ENCODE results near the gene CDH4.
"Not testable (repeated sequence)": the region's sequence is repeated elsewhere in the genome, so short reads cannot be mapped to it uniquely, and the experiment has no call there.

CDH4 gene

GRCh38 chr20:61449916-61450315 is 197.9 kb downstream of the CDH4 start:
- in situ Hi-C loops (cut with HindIII; ENCODE audit: low sequenced_read_pairs) = no loop called here

- in situ Hi-C loops (cut with HindIII; ENCODE audit: low sequenced_read_pairs) = no loop called here
These were observed 198.5 kb downstream of the CDH4 start for GRCh38 chr20:61450549-61450948.

DNA sequence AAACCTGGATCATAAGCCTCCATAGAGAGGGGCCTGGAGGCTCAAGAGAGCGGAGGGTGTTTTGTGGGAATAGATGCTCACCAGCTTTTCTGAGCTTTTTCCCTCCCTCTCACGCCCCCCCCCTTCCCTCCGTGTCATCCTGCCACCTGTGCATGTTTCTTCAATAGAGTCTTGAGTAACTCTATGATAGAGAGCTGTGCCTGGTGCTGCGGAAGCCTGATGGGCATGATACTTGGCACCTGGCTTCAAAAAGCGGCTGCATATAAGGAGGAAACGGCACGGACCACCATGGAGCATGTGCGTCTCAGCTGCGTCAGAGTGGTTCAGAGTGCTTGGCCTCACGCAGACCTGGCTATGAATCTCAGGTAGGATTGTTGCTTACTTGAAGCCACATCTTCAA is 198.9 kb downstream of the CDH4 start:
- in situ Hi-C loops (cut with HindIII; ENCODE audit: low sequenced_read_pairs) = no loop called here

GRCh38 chr20:61451953-61452352 is 199.9 kb downstream of the CDH4 start:
- in situ Hi-C loops (cut with HindIII; ENCODE audit: low sequenced_read_pairs) = no loop called here

DNA sequence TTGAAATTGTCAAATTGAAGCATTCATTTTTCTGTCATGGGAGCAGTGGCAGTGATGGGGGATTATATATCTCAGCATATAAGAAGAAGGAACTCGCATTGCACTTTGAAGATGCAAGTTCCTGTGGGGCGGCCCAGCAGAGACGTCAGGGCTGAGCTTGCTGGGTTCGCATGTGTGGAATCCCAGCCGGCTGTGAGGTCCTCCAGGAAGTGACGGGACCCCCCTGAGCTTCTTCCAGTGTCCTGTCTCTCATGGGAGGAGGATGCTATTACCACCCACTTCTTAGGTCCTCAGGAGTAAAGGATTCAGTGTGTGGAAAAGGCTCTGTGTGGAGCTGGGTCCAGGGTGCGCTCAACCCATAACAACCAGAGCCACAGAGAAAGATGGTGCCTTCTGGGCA is 201.2 kb downstream of the CDH4 start:
- in situ Hi-C loops (cut with HindIII; ENCODE audit: low sequenced_read_pairs) = no loop called here

GRCh38 chr20:61453623-61454022 is 201.6 kb downstream of the CDH4 start:
- in situ Hi-C loops (cut with HindIII; ENCODE audit: low sequenced_read_pairs) = not testable (repeated sequence)

DNA sequence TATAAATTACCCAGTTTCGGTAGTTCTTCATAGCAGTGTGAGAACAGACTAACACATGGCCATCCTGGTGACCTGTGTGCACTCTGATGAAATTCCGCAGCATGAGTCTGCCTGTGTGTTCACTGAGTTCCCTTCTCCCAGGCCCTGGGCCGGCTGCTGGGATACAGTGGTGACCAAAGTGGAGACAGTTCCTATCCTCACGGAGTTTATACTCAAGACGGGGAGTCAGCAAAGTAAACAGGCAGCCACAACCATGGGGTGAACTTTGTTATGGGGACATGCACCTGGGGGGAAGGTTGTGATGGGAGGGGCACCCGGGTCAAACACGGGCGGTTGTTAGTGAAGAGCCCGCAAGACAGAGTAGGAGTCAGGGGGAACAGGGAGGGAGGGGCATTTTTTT is 202.0 kb downstream of the CDH4 start:
- in situ Hi-C loops (cut with HindIII; ENCODE audit: low sequenced_read_pairs) = no loop called here

DNA sequence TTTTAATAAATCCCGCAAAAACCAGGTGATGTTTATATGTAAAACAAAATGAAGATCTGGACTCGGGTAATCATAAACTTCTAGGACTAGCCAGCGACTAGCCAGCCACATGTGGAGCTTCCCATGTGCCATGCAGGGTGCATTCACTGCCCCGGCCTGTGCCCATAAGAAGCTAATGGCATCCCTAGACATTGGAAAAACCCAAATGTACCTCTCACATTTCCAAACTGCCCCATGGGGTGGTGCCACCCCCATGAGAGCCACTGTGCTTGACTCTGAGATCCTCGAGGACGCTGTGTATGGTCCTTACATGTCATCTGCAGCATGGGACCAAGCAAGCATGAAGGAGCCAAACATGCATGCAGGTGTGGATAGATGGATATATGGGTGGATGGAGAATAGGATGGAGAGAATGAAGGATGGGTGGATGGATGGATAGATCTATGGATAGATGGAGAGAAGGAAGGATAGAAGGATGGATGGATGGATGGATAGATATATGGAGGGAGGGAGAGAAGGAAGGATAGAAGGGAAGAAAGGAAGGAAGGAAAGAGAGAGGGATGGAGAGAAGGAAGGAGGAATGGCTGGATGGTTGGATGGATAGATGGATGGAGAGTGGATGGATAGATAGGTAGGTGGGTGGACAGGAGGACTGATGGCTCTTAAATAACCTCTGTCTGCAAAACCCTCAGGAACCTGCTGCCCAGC is 203.6 kb downstream of the CDH4 start:
- in situ Hi-C loops (cut with HindIII; ENCODE audit: low sequenced_read_pairs) = no loop called here

DNA sequence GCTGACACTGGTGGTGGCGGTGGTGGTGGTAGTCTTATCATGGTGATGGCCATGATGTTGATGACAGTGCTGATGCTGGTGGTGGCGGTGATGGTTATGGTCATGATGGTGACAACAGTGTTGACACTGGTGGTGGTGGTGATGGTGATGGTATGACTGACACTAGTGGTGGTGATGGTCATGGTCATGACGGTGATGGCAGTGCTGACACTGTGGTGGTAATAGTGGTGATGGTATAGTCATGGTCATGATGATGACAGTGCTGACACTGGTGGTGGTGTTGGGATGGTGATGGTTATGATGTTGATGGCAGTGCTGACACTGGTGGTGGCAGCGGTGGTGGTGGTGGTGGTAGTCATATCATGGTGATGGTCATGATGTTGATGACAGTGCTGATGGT is 205.7 kb downstream of the CDH4 start:
- in situ Hi-C loops (cut with HindIII; ENCODE audit: low sequenced_read_pairs) = no loop called here

GRCh38 chr20:61458146-61458746 is 206.2 kb downstream of the CDH4 start:
- in situ Hi-C loops (cut with HindIII; ENCODE audit: low sequenced_read_pairs) = no loop called here

DNA sequence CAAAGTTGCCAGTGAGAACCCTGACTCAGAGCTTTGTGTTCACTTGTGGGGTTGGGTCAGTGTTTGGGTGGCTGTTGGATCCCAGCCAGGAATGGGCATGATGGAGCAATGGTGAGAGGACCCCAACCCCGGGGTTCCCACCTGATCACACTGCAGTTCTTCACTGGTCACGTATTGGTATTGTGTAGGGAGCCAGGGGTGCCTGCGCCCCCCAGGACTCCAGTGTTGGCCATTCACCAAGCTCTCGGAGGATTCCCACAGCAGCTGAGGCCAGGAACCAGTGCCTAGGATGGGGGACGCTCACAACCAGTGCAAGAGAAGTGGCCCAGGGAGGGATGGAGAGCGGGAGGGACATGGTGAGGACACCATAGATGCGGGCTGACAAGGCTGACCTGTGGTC is 207.2 kb downstream of the CDH4 start:
- in situ Hi-C loops (cut with HindIII; ENCODE audit: low sequenced_read_pairs) = no loop called here

- in situ Hi-C loops (cut with HindIII; ENCODE audit: low sequenced_read_pairs) = no loop called here
These were observed 207.6 kb downstream of the CDH4 start for GRCh38 chr20:61459705-61460104.

DNA sequence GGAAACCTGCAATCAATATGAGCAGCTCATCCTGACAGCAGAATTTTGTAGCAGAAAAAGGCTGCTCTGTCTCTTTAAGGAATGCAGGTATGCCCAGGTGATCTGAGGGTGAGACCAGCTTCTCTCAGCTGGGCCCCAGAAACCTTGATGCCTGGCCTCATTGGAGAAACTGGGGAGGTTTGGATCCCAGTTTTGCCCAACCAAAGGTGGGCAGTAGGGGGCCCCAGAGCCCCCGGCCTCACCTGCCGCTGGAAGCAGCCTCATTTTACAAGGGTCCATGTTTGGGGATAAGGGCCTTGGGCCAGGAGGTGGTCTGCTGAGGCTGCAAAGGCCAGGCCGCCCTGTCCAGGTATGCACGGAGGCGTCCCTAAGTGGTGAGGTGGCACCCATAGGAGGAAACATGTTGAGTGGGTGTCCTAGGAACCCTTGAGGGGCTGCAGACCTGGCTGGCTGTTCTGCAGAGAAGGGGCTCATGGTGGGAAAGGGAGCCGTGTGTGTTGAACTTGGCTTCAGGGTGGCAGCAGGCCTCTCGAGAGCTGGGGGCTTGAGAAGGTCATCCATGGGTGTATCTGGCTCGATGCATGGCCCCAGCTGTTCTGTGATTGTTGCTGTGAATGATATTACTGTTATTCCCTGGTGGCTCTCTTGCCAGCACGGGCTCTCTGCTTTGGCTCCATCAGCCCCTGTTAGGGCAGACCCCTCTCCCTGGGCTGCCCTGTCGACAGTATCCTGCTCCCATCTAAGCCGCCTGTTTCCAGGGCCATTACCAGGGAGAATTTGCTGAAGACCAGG is 208.4 kb downstream of the CDH4 start:
- in situ Hi-C loops (cut with HindIII; ENCODE audit: low sequenced_read_pairs) = no loop called here

DNA sequence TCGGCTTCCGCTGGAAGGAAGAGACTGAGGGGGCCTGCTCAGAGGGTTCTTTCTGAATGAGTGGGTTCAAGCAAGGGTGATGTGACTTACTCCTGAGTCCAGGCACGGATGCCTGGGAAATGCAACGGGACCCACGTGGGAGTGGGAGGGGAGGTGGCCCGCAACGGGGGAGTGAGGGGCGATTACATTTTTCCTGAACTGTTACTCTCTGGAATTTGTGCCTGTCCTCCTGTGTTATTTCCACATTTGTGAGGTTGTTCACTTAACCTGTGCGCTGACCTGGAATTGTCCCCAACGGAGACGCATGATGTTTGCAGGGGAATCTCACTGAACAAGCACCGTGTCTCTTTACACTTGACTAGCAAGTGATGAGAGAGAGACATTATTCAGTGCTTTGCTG is 209.4 kb downstream of the CDH4 start:
- in situ Hi-C loops (cut with HindIII; ENCODE audit: low sequenced_read_pairs) = no loop called here

- in situ Hi-C loops (cut with HindIII; ENCODE audit: low sequenced_read_pairs) = no loop called here
These were observed 212.5 kb downstream of the CDH4 start for GRCh38 chr20:61464307-61465303.

DNA sequence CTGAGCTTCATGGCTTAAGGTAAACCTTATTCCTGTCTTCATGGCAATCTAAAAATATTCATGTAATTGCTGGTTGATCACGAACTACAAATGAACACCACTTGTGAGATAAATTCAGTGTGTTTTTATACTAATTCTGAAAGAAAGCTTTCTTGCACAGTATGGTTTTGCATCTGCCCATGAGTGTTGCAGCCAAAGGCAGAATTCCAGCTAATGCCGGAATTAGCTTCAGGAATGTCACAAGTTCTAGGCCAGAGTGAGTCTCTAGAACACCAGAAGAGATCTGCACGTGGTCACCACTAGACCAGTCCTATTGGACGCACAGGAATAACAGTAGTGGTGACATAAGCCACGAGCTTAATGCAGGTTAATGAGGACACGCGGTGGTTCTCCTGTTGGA is 223.7 kb downstream of the CDH4 start:
- in situ Hi-C loops (cut with HindIII; ENCODE audit: low sequenced_read_pairs) = no loop called here

- in situ Hi-C loops (cut with HindIII; ENCODE audit: low sequenced_read_pairs) = no loop called here
These were observed 224.9 kb downstream of the CDH4 start for GRCh38 chr20:61476956-61477355.

DNA sequence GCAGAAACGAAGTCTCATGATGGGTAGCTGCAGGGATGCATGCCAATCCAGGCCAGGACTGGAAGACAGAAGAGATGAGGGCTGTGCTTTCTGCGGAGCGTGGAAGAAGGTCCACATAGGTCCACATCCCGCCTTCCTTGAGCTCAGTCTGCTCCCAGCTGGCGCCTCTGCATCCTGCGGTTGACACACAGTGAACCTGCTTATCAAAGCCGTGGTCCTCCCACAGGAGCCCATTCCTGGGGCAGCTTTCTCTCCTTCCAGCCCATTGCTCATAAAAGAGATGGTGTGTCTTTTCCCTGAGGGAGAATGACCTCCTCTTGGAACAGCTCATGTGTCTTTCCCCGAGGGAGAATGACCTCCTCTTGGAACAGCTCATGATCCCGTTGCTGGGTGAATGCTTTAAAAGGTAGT is 225.4 kb downstream of the CDH4 start:
- in situ Hi-C loops (cut with HindIII; ENCODE audit: low sequenced_read_pairs) = no loop called here

DNA sequence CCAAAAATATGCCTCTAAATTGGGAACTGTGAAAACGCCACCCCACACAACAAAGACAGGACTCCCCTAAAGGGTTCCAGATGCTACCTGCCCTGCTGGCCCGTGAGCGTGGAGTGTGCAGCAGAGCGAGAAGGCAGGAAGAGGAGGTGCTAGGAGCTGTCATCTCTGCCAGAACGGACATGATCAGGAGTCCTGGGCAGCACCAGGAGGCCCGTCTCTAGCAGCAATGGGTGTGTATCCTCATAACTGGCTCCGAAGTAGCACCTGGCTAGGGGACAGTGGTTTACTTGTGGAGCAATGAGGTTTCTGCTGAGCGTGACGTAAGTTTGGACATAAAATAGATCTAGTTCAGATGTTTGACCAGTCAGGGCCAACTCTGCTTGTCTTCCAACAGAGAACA is 226.0 kb downstream of the CDH4 start:
- in situ Hi-C loops (cut with HindIII; ENCODE audit: low sequenced_read_pairs) = no loop called here

GRCh38 chr20:61478611-61479305 is 226.7 kb downstream of the CDH4 start:
- in situ Hi-C loops (cut with HindIII; ENCODE audit: low sequenced_read_pairs) = no loop called here
